ENCODE data around the gene TIMELESS.
"Not testable (repeated sequence)": the region's sequence is repeated elsewhere in the genome, so short reads cannot be mapped to it uniquely, and the experiment has no call there.

TIMELESS gene, protein sequence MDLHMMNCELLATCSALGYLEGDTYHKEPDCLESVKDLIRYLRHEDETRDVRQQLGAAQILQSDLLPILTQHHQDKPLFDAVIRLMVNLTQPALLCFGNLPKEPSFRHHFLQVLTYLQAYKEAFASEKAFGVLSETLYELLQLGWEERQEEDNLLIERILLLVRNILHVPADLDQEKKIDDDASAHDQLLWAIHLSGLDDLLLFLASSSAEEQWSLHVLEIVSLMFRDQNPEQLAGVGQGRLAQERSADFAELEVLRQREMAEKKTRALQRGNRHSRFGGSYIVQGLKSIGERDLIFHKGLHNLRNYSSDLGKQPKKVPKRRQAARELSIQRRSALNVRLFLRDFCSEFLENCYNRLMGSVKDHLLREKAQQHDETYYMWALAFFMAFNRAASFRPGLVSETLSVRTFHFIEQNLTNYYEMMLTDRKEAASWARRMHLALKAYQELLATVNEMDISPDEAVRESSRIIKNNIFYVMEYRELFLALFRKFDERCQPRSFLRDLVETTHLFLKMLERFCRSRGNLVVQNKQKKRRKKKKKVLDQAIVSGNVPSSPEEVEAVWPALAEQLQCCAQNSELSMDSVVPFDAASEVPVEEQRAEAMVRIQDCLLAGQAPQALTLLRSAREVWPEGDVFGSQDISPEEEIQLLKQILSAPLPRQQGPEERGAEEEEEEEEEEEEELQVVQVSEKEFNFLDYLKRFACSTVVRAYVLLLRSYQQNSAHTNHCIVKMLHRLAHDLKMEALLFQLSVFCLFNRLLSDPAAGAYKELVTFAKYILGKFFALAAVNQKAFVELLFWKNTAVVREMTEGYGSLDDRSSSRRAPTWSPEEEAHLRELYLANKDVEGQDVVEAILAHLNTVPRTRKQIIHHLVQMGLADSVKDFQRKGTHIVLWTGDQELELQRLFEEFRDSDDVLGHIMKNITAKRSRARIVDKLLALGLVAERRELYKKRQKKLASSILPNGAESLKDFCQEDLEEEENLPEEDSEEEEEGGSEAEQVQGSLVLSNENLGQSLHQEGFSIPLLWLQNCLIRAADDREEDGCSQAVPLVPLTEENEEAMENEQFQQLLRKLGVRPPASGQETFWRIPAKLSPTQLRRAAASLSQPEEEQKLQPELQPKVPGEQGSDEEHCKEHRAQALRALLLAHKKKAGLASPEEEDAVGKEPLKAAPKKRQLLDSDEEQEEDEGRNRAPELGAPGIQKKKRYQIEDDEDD

GRCh38 chr12:56448860-56449621, at the start of gene TIMELESS:
Gene TIMELESS (minus strand): TSS chr12:56449426. CDS start chr12:56434170, 15,256 bp downstream.
- peak within 1 kb of the TSS; percentile 87 for H3K4me3 ChIP-seq (ENCODE audit: low read depth, low read length)
- no peak for TF ChIP-seq CTCF (IDR thresholded peaks at IDR 0.05; ENCODE audit: borderline replicate concordance, insufficient read depth, low read depth, low read length)

DNA sequence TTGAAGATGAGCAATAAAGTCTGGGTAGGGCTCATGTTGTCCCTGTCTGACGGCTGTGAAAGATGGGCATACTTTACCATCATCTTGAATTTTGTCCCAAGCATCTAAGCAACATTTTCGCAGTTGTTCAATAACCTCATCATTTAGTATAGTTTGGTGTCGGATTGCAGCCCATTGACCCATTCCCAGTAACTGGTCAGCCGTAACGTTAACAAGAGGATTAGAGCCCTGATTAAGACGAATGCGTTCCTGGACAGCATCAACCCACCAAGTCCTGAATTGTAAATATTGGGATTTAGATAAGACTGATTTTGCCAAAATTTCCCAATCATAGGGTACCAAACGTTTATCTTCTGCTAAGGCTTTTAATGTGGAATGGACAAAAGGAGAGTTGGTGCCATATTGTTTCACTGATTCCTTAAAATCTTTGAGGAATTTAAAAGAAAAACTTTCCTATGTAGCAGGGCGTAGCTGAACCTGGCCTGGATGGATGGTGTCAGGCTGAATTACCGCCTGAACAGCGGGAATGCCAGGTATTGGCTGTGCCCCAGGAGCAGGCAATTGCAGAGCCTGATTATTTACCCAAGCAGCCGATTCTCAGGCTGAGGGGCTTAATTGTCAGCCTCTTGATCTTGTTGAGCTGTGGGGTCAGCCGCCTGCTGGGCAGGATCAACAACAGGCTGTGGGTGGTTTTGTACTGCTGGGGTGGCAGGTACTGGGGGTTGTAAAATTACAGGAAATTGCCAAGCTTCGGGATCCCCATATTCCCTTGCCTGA, 49.1 kb upstream of the TIMELESS start:
- H3K4me3 ChIP-seq (ENCODE audit: low read depth, low read length), result not testable (repeated sequence)

- H3K4me3 ChIP-seq (ENCODE audit: low read depth, low read length), result not testable (repeated sequence)
- TF ChIP-seq CTCF (IDR thresholded peaks at IDR 0.05; ENCODE audit: borderline replicate concordance, insufficient read depth, low read depth, low read length), result peak; percentile 51; the same call in 1 of the 2 replicates
Measured at GRCh38 chr12:56496704-56497103, 47.5 kb upstream of the TIMELESS start.

GRCh38 chr12:56494481-56494880, 45.3 kb upstream of the TIMELESS start:
- not testable (repeated sequence) for H3K4me3 ChIP-seq (ENCODE audit: low read depth, low read length)

DNA sequence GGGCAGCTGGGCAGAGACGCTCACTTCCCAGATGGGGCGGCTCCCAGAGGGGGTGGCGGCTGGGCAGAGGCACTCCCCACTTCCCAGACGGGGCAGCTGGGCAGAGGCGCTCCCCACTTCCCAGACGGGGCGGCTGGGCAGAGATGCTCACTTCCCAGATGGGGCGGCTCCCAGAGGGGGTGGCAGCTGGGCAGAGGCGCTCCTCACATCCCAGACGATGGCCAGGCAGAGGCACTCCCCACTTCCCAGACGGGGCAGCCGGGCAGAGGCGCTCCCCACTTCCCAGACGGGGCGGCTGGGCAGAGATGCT, 44.8 kb upstream of the TIMELESS start:
- not testable (repeated sequence) for H3K4me3 ChIP-seq (ENCODE audit: low read depth, low read length)

DNA sequence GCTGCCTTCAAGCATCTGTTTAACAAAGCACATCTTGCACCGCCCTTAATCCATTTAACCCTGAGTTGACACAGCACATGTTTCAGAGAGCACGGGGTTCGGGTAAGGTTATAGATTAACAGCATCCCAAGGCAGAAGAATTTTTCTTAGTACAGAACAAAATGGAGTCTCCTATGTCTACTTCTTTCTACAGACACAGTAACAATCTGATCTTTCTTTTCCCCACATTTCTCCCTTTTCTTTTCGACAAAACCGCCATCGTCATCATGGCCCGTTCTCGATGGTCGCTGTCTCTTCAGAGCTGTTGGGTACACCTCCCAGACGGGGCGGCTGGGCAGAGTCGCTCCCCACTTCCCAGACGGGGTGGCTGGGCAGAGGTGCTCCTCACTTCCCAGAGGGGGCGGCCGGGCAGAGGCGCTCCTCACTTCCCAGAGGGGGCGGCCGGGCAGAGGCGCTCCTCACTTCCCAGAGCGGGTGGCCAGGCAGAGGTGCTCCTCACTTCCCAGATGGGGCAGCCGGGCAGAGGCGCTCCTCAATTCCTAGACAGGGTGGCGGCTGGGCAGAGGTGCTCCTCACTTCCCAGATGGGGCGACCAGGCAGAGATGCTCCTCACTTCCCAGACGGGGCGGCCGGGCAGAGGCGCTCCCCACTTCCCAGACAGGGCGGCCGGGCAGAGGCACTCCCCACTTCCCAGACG, 44.3 kb upstream of the TIMELESS start:
- not testable (repeated sequence) for H3K4me3 ChIP-seq (ENCODE audit: low read depth, low read length)

DNA sequence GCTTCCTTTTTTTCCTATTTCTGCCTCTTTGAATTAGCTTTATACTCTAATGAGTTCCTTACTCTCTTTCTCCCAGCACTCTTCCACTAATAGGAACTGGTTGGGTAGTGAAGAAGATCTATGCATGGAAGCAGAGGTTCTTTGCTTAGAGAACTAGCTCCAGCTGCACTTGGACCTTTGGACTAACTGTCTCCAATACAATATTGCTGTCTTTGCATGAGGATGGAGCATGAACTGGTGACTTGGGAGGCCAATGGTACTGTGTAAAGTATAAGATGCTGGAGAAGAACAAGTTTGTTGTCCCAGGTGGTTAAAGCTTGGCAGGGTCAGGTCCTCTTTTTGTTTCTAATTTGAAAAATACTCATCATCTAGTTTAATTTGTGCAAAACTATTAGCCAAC, 41.1 kb upstream of the TIMELESS start:
- no peak for TF ChIP-seq CTCF (IDR thresholded peaks at IDR 0.05; ENCODE audit: borderline replicate concordance, insufficient read depth, low read depth, low read length)

More for the DNA sequence above, 41.1 kb upstream of the TIMELESS start:
- no peak overlapping the region for H3K4me3 ChIP-seq (ENCODE audit: low read depth, low read length)
